OCI-M2 (cell line): ENCODE data around the gene TP53I11.

Experiments
- DNase-seq: peaks from one replicate; lab custom pipeline; 2025; ENCODE audit not compliant: unreplicated experiment; lab: John Stamatoyannopoulos, UW

TP53I11 gene

GRCh38 chr11:44889266-44889665, 61.4 kb downstream of the TP53I11 start:
- DNase-seq: no peak

- DNase-seq: no peak
Observed at GRCh38 chr11:44887636-44888035, 63.0 kb downstream of the TP53I11 start.

GRCh38 chr11:44886790-44887140, 63.9 kb downstream of the TP53I11 start:
- DNase-seq: no peak

- no peak for DNase-seq
Observed at GRCh38 chr11:44885919-44886789, 64.5 kb downstream of the TP53I11 start.

- no peak for DNase-seq
Observed at GRCh38 chr11:44885065-44885810, 65.4 kb downstream of the TP53I11 start.

GRCh38 chr11:44884056-44884455, 66.6 kb downstream of the TP53I11 start:
- no peak for DNase-seq

GRCh38 chr11:44883277-44883676, 67.4 kb downstream of the TP53I11 start:
- no peak for DNase-seq
